ENCODE measurements around the gene RCN1. TPM values are rescaled to one million over a fixed set of nuclear protein-coding genes. Genes with fewer than 3 reads are reported as not detected.

Gene RCN1
- total and polyA plus RNA-seq, 2 donors from 2014 or later: 82.0 to 85.0 TPM

DNA sequence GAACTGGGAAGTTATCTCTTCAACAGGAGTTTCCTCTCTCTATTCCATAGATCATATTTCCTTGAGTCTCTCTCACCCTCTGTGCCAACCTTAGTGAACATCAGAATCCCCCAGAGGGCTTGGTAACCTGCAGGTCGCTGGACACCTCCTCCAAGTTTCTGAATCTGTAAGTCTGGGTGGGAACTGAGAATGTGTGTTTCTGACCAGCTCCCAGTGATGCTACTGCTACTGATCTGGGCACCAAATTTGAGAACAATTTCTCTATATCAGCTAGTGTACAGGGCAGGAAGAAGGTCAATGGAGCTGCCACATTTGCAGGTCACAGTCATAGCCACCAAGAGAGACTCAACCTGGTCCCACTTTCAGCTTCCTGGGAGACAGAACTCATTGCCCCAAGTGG, 62.9 kb downstream of the RCN1 start:
- no peaks in the 10 kb centered on the region for H3K27me3 ChIP-seq (ENCODE audit: control insufficient read depth, insufficient read depth, low read length)
- DNase-seq (no peak), FAIRE-seq (no peak)
- intact Hi-C loops (cut with DNase I): no loop called here
- TF ChIP-seq, protein P1, sequence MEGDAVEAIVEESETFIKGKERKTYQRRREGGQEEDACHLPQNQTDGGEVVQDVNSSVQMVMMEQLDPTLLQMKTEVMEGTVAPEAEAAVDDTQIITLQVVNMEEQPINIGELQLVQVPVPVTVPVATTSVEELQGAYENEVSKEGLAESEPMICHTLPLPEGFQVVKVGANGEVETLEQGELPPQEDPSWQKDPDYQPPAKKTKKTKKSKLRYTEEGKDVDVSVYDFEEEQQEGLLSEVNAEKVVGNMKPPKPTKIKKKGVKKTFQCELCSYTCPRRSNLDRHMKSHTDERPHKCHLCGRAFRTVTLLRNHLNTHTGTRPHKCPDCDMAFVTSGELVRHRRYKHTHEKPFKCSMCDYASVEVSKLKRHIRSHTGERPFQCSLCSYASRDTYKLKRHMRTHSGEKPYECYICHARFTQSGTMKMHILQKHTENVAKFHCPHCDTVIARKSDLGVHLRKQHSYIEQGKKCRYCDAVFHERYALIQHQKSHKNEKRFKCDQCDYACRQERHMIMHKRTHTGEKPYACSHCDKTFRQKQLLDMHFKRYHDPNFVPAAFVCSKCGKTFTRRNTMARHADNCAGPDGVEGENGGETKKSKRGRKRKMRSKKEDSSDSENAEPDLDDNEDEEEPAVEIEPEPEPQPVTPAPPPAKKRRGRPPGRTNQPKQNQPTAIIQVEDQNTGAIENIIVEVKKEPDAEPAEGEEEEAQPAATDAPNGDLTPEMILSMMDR (IDR thresholded peaks at IDR 0.05; ENCODE audit: borderline replicate concordance, extremely low read depth, insufficient read depth): no peak
- H3K4me3 ChIP-seq (ENCODE audit: low read length in 3 of 3): no peak overlapping the region
- H3K27ac ChIP-seq (ENCODE audit: low read depth in 2 of 2, low read length in 2 of 2): no peak overlapping the region
- H3K36me3 ChIP-seq (ENCODE audit: control insufficient read depth in 2 of 3, insufficient read depth in 3 of 3, low read length in 3 of 3): no peaks in the 10 kb centered on the region
- H3K4me1 ChIP-seq (ENCODE audit: control insufficient read depth in 2 of 3, insufficient read depth in 2 of 3, low read depth in 1 of 3, low read length in 3 of 3): no peaks in the 10 kb centered on the region
- H3K9me3 ChIP-seq (ENCODE audit: control insufficient read depth in 2 of 3, insufficient read depth in 1 of 3, low read length in 3 of 3): no peaks in the 10 kb centered on the region
- H3K9ac ChIP-seq (ENCODE audit: low read length in 3 of 3): no peak overlapping the region

GRCh38 chr11:32154275-32154674, 63.4 kb downstream of the RCN1 start:
- Histone ChIP-seq H3K4me1 (ENCODE audit: control insufficient read depth in 2 of 3, insufficient read depth in 2 of 3, low read depth in 1 of 3, low read length in 3 of 3) (no peaks in the 10 kb centered on the region), H3K9me3 (ENCODE audit: control insufficient read depth in 2 of 3, insufficient read depth in 1 of 3, low read length in 3 of 3) (no peaks in the 10 kb centered on the region), H3K36me3 (ENCODE audit: control insufficient read depth in 2 of 3, insufficient read depth in 3 of 3, low read length in 3 of 3) (no peaks in the 10 kb centered on the region), H3K4me3 (ENCODE audit: low read length in 3 of 3) (no peak overlapping the region), H3K27me3 (ENCODE audit: control insufficient read depth, insufficient read depth, low read length) (no peaks in the 10 kb centered on the region), H3K9ac (ENCODE audit: low read length in 3 of 3) (no peak overlapping the region), H3K27ac (ENCODE audit: low read depth in 2 of 2, low read length in 2 of 2) (no peak overlapping the region)
- FAIRE-seq (no peak), DNase-seq (no peak)
- TF ChIP-seq, protein P1 (IDR thresholded peaks at IDR 0.05; ENCODE audit: borderline replicate concordance, extremely low read depth, insufficient read depth): no peak
- intact Hi-C loops (cut with DNase I): no loop called here

Measured in kidney (tissue), 14 donors.